Small intestine (tissue), 7 donors: ENCODE results near the gene STOML1. TPM values are rescaled to one million over a fixed set of nuclear protein-coding genes. Genes with fewer than 3 reads are reported as not detected.

Experiments
- DNase-seq, 2 donors: peaks; one replicate each; pipeline versions ENCODE4 v3.0.0 to v3.0.0-alpha.2; 2013
- FAIRE-seq: peaks from 2 replicates; lab custom pipeline; 2012; peaks lifted over from hg19 to GRCh38; lab: Jason Lieb, UNC
- H3K27ac ChIP-seq, 3 donors: one replicate each; pipeline ENCODE4 v1.5.1; 2013; ENCODE audit warnings: low read length in 2 of 3, mild to moderate bottlenecking in 2 of 3, control low read depth in 1 of 3, inconsistent platforms in 1 of 3, low read depth in 1 of 3, moderate library complexity in 1 of 3
- H3K27me3 ChIP-seq, 3 donors: one replicate each; pipeline ENCODE4 v1.6.1; 2013; ENCODE audit warnings: low read length in 3 of 3, inconsistent platforms in 1 of 3; ENCODE audit not compliant: control insufficient read depth in 3 of 3, insufficient read depth in 3 of 3
- H3K36me3 ChIP-seq, 3 donors: one replicate each; pipeline ENCODE4 v1.6.1; 2013; ENCODE audit warnings: low read length in 3 of 3, inconsistent platforms in 1 of 3, low read depth in 1 of 3, mild to moderate bottlenecking in 1 of 3, moderate library complexity in 1 of 3; ENCODE audit not compliant: control insufficient read depth in 3 of 3, insufficient read depth in 2 of 3
- H3K4me1 ChIP-seq, 3 donors: one replicate each; pipeline ENCODE4 v1.6.1; 2013; ENCODE audit warnings: low read length in 2 of 3, inconsistent platforms in 1 of 3, low read depth in 1 of 3, mild to moderate bottlenecking in 1 of 3, moderate library complexity in 1 of 3; ENCODE audit not compliant: control insufficient read depth in 3 of 3, insufficient read depth in 2 of 3
- H3K4me3 ChIP-seq, 3 donors: one replicate each; pipeline ENCODE4 v1.5.1; 2013; ENCODE audit warnings: low read length in 3 of 3, control low read depth in 1 of 3, inconsistent platforms in 1 of 3, low read depth in 1 of 3, mild to moderate bottlenecking in 1 of 3, moderate library complexity in 1 of 3
- H3K9me3 ChIP-seq, 2 donors: one replicate each; pipeline ENCODE4 v1.6.1; 2013; ENCODE audit warnings: low read depth in 1 of 2, low read length in 1 of 2; ENCODE audit not compliant: control insufficient read depth in 2 of 2, insufficient read depth in 1 of 2
- WGBS, 3 donors: extraction: QIAGEN DNeasy Blood & Tissue Kit; methylation state at CpG; one replicate each; pipeline ENCODE4 v1.1.7; 2013; 5-methylcytosine and 5-hydroxymethylcytosine counted together
- polyA plus RNA-seq, 4 donors: library from polyadenylated mRNA; stranded (reverse) in 3 of 4; unstranded in 1 of 4; fragments of 200-250 nt in 3 of 4; fragments of 120-200 nt in 1 of 4; gene quantifications; one replicate each; pipeline versions ENCODE4 v1.2.1 to v1.2.3, GENCODE V29; 2013
- donor health status: healthy with polysubstance abuse.
- donor health status: control.
- donor health status: control.
- donor health status: Bipolar disorder and iron deficiency.
- donor health status: healthy.

Gene STOML1
- polyA plus RNA-seq, 4 donors, result 7.8 to 22.1 (median 8.7) TPM

GRCh38 chr15:73987250-73987649 is 4.8 kb downstream of the STOML1 start:
- Histone ChIP-seq H3K36me3 (peaks cover 0 to 48% (median 0%) of the 10 kb centered on the region in 3 donors), H3K27ac (peak overlapping the region in 1 of 3 donors; percentile 79), H3K27me3 (no peaks in the 10 kb centered on the region), H3K4me1 (peaks cover 1 to 30% (median 28%) of the 10 kb centered on the region in 3 donors), H3K4me3 (no peak overlapping the region), H3K9me3 (no peaks in the 10 kb centered on the region)
- 82 to 88% (median 85%) methylated on average over 4 of the region's 4 CpGs for WGBS, 3 donors
- FAIRE-seq, result no peak
- DNase-seq, result no peak

GRCh38 chr15:73986776-73987056 is 5.4 kb downstream of the STOML1 start:
- no peaks in the 10 kb centered on the region for H3K9me3 ChIP-seq
- no peak for DNase-seq
- H3K36me3 ChIP-seq, result peaks cover 0 to 48% (median 0%) of the 10 kb centered on the region in 3 donors
- peak overlapping the region in 1 of 3 donors; percentile 44 for H3K27ac ChIP-seq
- H3K27me3 ChIP-seq, result no peaks in the 10 kb centered on the region
- peaks cover 1 to 35% (median 32%) of the 10 kb centered on the region in 3 donors for H3K4me1 ChIP-seq
- 95 to 100% (median 100%) methylated on average over 1 of the region's 1 CpG for WGBS, 3 donors
- no peak for FAIRE-seq
- no peak overlapping the region for H3K4me3 ChIP-seq

DNA sequence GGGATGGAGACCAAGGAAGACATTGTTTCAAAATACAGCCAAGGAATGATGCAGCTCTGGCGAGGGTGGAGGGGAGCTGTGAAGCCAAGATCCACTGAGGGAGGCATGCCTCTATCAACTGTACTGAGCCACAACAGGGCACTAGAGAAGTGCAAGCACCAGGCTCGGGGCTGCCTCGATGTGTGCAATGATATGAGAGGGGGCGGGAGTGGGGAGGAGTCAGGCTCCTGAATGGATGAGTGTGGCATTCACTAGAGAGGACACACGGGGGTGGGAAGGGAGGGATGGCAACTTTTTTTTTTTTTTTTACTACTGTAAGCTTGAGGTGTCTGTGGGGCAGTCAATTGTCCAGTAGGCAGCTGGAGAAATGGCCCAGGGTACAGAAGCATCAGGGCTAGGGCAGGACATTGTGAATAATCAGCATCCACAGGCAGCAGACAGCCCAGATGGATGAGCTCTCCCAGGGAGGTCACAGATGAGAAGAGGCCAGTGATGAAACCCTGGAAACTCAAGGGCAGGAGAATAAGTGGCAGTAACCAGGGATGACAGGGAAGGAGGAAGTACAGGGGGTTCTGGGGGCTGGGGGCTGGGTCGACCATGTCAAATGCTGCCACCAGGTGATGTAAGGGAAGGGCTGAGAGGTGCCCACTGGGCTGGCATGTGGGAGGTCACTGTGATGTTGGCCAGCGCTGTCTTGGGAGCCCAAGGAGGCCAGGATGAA is 5.9 kb downstream of the STOML1 start:
- H3K27me3 ChIP-seq, result no peaks in the 10 kb centered on the region
- H3K4me3 ChIP-seq, result no peak overlapping the region
- peaks cover 1 to 33% (median 32%) of the 10 kb centered on the region in 3 donors for H3K4me1 ChIP-seq
- 53 to 59% (median 55%) methylated on average over 7 of the region's 7 CpGs for WGBS, 3 donors
- H3K27ac ChIP-seq, result no peak overlapping the region
- H3K36me3 ChIP-seq, result peaks cover 0 to 48% (median 0%) of the 10 kb centered on the region in 3 donors
- H3K9me3 ChIP-seq, result no peaks in the 10 kb centered on the region
- DNase-seq (no peak), FAIRE-seq (no peak)

DNA sequence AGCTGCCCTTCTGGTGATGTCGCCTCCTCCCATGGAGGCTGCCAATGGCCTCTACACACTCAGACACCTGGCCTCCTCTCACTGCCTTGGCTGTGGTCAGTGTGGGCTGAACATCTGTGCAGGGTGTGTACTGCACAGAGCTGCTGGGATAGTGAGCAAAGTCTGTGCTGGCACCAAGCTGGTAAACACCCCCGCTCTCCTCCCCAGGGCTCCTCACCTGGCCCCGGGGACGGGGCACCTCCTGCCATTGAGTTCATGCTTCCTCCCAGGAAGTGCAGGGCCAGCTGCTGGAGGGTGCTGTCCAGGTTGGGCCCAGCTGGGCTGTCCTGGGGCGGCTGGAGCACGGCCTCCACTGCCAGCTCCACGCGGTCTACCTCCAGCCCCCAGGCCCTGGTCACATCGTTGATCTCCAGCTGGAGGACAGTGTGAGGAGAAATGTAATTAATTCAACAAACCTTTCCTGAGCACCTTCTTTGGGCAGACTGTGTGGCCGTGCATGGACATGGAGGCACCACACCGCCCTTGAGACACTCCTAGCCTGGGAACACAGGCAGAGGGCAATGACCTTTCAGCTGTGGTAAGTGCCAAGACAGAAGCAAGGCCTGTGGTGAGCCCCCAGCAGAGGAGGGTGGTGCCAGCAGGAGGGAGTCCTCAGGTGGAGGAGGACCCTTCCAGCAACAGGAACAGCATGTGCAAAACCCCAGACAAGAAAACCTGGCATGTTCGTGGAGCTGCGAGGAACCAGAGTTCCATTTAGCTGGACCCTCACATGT is 6.8 kb downstream of the STOML1 start:
- no peaks in the 10 kb centered on the region for H3K27me3 ChIP-seq
- DNase-seq (no peak), FAIRE-seq (no peak)
- WGBS, 3 donors, result 64 to 67% (median 65%) methylated on average over 13 of the region's 13 CpGs
- peaks cover 0 to 31% (median 29%) of the 10 kb centered on the region in 3 donors for H3K4me1 ChIP-seq
- H3K4me3 ChIP-seq, result no peak overlapping the region
- H3K27ac ChIP-seq, result peak overlapping the region in 1 of 3 donors; percentile 74
- peaks cover 0 to 48% (median 0%) of the 10 kb centered on the region in 3 donors for H3K36me3 ChIP-seq
- H3K9me3 ChIP-seq, result no peaks in the 10 kb centered on the region

GRCh38 chr15:73984208-73984979 is 7.7 kb downstream of the STOML1 start:
- H3K27me3 ChIP-seq, result no peaks in the 10 kb centered on the region
- H3K4me1 ChIP-seq, result peaks cover 0 to 28% (median 24%) of the 10 kb centered on the region in 3 donors
- no peaks in the 10 kb centered on the region for H3K9me3 ChIP-seq
- WGBS, 3 donors, result 76 to 82% (median 78%) methylated on average over 13 of the region's 13 CpGs
- H3K27ac ChIP-seq, result peak overlapping the region in 1 of 3 donors; percentile 93
- DNase-seq, result no peak
- peaks cover 0 to 48% (median 0%) of the 10 kb centered on the region in 3 donors for H3K36me3 ChIP-seq
- no peak overlapping the region for H3K4me3 ChIP-seq
- no peak for FAIRE-seq

DNA sequence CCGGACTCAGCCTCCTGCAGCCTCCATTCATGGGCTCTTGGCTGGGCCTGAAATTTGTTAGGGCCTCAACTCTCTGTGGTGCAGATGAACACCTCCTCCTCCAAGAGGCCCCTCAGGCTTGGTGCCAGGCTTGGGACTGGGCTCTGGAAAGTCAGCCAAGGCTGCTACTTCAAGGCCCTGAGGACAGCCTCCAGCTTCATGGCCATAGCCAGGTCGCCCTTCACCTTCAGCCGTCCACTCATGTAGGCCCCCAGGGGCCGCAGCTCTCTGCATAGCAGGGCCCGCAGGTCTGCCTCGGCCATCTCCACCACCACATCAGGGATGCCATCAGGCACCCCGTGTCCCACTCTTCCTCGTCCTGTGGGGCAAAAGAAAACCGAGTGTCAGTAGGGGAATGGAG is 8.3 kb downstream of the STOML1 start:
- Histone ChIP-seq H3K36me3 (peaks cover 0 to 45% (median 0%) of the 10 kb centered on the region in 3 donors), H3K4me1 (peaks cover 0 to 23% (median 19%) of the 10 kb centered on the region in 3 donors), H3K9me3 (no peaks in the 10 kb centered on the region), H3K4me3 (no peak overlapping the region), H3K27ac (peak overlapping the region in 2 of 3 donors; percentile 77 to 93), H3K27me3 (no peaks in the 10 kb centered on the region)
- DNase-seq, result no peak
- no peak for FAIRE-seq
- 93 to 95% (median 94%) methylated on average over 8 to 9 of the region's 9 CpGs for WGBS, 3 donors

DNA sequence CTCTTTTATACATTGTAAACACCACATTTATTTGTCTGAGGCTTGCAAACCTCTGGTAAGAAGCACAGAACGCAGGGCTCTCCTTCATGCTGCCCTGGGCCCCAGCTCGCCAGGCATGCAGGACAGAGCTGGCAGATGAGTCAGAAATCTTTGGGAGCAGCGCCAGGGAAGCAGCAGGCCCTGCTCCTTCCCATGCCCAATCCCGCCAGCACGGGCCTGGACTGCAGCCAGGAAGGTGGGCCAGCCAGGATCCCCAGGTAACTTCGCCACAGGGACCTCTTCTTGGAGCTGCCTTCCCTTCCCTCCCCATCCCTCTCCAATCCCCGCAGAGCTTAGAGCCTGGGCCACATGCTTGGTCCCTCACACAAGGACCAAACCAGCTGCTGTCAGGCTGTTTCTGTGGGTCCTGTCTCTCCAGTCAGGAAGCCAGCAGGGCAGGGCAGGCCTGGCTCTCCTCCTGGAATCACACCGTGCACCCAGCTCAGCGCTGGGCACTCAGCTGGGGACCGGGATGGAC is 8.8 kb downstream of the STOML1 start:
- peaks cover 0 to 23% (median 15%) of the 10 kb centered on the region in 3 donors for H3K4me1 ChIP-seq
- no peak overlapping the region for H3K4me3 ChIP-seq
- H3K36me3 ChIP-seq, result peaks cover 0 to 40% (median 0%) of the 10 kb centered on the region in 3 donors
- peak overlapping the region in 2 of 3 donors; percentile 77 to 93 for H3K27ac ChIP-seq
- no peaks in the 10 kb centered on the region for H3K27me3 ChIP-seq
- 49 to 72% (median 68%) methylated on average over 10 of the region's 10 CpGs for WGBS, 3 donors
- DNase-seq, result no peak
- H3K9me3 ChIP-seq, result no peaks in the 10 kb centered on the region
- no peak for FAIRE-seq
